B cell (primary cell): ENCODE measurements around the gene PRR23E. TPM values are rescaled to one million over a fixed set of nuclear protein-coding genes. Genes with fewer than 3 reads are reported as not detected.

Experiments
- ATAC-seq: fragments of 200-7000 bp; cut with Tn5 transposase; one replicate; pipeline ENCODE4 v1.10.0; 2021; ENCODE audit warnings: low read depth, mild to moderate bottlenecking, moderate number of reproducible peaks, moderate library complexity
- CTCF ChIA-PET: fragments of 350-600 bp; sonication (Branson Sonifier 250); formaldehyde crosslinking; loops from one replicate; lab custom pipeline; 2021; ENCODE audit warnings: antibody characterized with exemption, inconsistent platforms; lab: Charles Lee
- POLR2A ChIA-PET: fragments of 350-600 bp; sonication (Branson Sonifier 250); formaldehyde crosslinking; loops from one replicate; lab custom pipeline; 2021; ENCODE audit warnings: antibody characterized with exemption; lab: Charles Lee
- DNase-seq: peaks from one replicate; pipeline ENCODE4 v3.0.0; 2013
- H2AFZ ChIP-seq: 2 replicates; pipeline ENCODE4 v1.6.1; 2012; ENCODE audit warnings: mild to moderate bottlenecking, low read depth, low read length; ENCODE audit not compliant: insufficient read depth, poor library complexity, severe bottlenecking
- H3K27ac ChIP-seq, 2 donors: 1 replicate in 1 of 2; 2 replicates in 1 of 2; pipeline ENCODE4 v1.5.1; 2012 to 2013; ENCODE audit warnings: low read length in 2 of 2, mild to moderate bottlenecking in 2 of 2, moderate library complexity in 1 of 2
- H3K27me3 ChIP-seq, 4 experiments: fragments of 200-600 bp in 1 of 4; sonication (generic) in 1 of 4; replicated peaks in 1 of 4; 1 replicate in 2 of 4; 2 replicates in 2 of 4; pipeline versions ENCODE4 v1.6.1 to v1.7.0; 2013 to 2016; ENCODE audit warnings: low read length in 3 of 4, mild to moderate bottlenecking in 2 of 4, mixed read lengths in 1 of 4, moderate library complexity in 1 of 4; ENCODE audit not compliant: insufficient read depth in 4 of 4, control insufficient read depth in 3 of 4; ENCODE audit errors: control extremely low read depth in 1 of 4
- H3K36me3 ChIP-seq, 2 experiments: replicated peaks in 1 of 2; 1 replicate in 1 of 2; 2 replicates in 1 of 2; pipeline versions ENCODE4 v1.6.1 to v1.7.1; 2013; ENCODE audit warnings: low read length in 1 of 2; ENCODE audit not compliant: insufficient read depth in 2 of 2, control insufficient read depth in 1 of 2; ENCODE audit errors: control extremely low read depth in 1 of 2, extremely low read depth in 1 of 2
- H3K4me1 ChIP-seq, 2 donors: fragments of 200-600 bp in 1 of 2; sonication (generic) in 1 of 2; 1 replicate in 1 of 2; 2 replicates in 1 of 2; pipeline versions ENCODE4 v1.5.1 to v1.6.1; 2013 to 2017; ENCODE audit warnings: low read length in 2 of 2; ENCODE audit not compliant: control insufficient read depth in 2 of 2, insufficient read depth in 2 of 2
- H3K4me2 ChIP-seq: replicated peaks from 2 replicates; pipeline ENCODE3; 2012; ENCODE audit warnings: mild to moderate bottlenecking, low read depth, low read length; ENCODE audit not compliant: poor library complexity, severe bottlenecking
- H3K4me3 ChIP-seq, 5 experiments: fragments of 200-600 bp in 1 of 5; sonication (generic) in 1 of 5; 1 replicate in 3 of 5; 2 replicates in 2 of 5; pipeline versions ENCODE4 v1.5.1 to v1.7.0; 2011 to 2016; ENCODE audit warnings: low read length in 4 of 5, mild to moderate bottlenecking in 4 of 5, low read depth in 2 of 5, control low read depth in 1 of 5, moderate library complexity in 1 of 5; ENCODE audit not compliant: insufficient read depth in 1 of 5; ENCODE audit errors: control extremely low read depth in 1 of 5, extremely low read depth in 1 of 5
- H3K79me2 ChIP-seq: fragments of 200-600 bp; sonication (generic); one replicate; pipeline ENCODE4 v1.6.0; 2016; ENCODE audit warnings: low read length; ENCODE audit not compliant: control insufficient read depth, insufficient read depth
- H3K9ac ChIP-seq: fragments of 200-600 bp; sonication (generic); 2 replicates; pipeline ENCODE4 v1.6.1; 2017; ENCODE audit warnings: mild to moderate bottlenecking, low read length, moderate library complexity
- H3K9me3 ChIP-seq, 3 donors: one replicate each; pipeline versions ENCODE4 v1.6.1 to v1.7.1; 2013; ENCODE audit warnings: low read length in 2 of 3; ENCODE audit not compliant: control insufficient read depth in 2 of 3, insufficient read depth in 1 of 3; ENCODE audit errors: control extremely low read depth in 1 of 3
- H4K20me1 ChIP-seq: 2 replicates; pipeline ENCODE4 v1.6.0; 2012; ENCODE audit warnings: mild to moderate bottlenecking, low read length; ENCODE audit not compliant: insufficient read depth, control insufficient read depth, poor library complexity, severe bottlenecking
- H3K27ac Mint-ChIP-seq: one replicate; pipeline ENCODE4 v1.8.0; 2021; ENCODE audit warnings: mixed read lengths
- H3K27me3 Mint-ChIP-seq: one replicate; pipeline ENCODE4 v1.8.0; 2021; ENCODE audit warnings: mixed read lengths
- H3K4me1 Mint-ChIP-seq: one replicate; pipeline ENCODE4 v1.8.0; 2021; ENCODE audit warnings: mixed read lengths
- H3K4me3 Mint-ChIP-seq: one replicate; pipeline ENCODE4 v1.8.0; 2021; ENCODE audit warnings: mixed read lengths
- H3K9me3 Mint-ChIP-seq: one replicate; pipeline ENCODE4 v1.8.0; 2022; ENCODE audit warnings: mixed read lengths; ENCODE audit not compliant: insufficient read depth
- CTCF ChIP-seq: fragments of 200-600 bp; IDR thresholded peaks from one replicate; pipeline ENCODE4 v1.8.0; 2022; ENCODE audit warnings: antibody characterized with exemption, mild to moderate bottlenecking
- EZH2 ChIP-seq: IDR thresholded peaks from 2 replicates; pipeline ENCODE4 v1.6.1; 2012; ENCODE audit warnings: borderline replicate concordance, low read depth, mild to moderate bottlenecking, moderate library complexity, low read length; ENCODE audit not compliant: insufficient read depth, poor library complexity, severe bottlenecking
- WGBS: methylation state at CpG from one replicate; pipeline ENCODE4 v1.1.5; 2013; ENCODE audit warnings: missing lambda C conversion rate; ENCODE audit not compliant: insufficient coverage; 5-methylcytosine and 5-hydroxymethylcytosine counted together
- intact Hi-C: fragments of 100-400 bp; cut with micrococcal nuclease; formaldehyde crosslinking; loops from one replicate; pipeline ENCODE4 v1.10.0; 2022
- polyA plus RNA-seq: library from polyadenylated mRNA; depleted of rRNA; stranded (reverse); fragments of >200 nt; gene quantifications from 2 replicates; pipeline ENCODE4 v1.2.3, GENCODE V29; 2012
- total RNA-seq, 2 donors: library from RNA; stranded (reverse); fragments of 120-200 nt in 1 of 2; gene quantifications; 1 replicate in 1 of 2; 2 replicates in 1 of 2; pipeline versions ENCODE4 v1.2.3 to v1.2.4, GENCODE V29; 2013 to 2022

Gene PRR23E
- total and polyA plus RNA-seq, 2 donors (not counting 1 experiment from before 2014, with no cell fraction given), result not detected

GRCh38 chr3:127167315-127168043, 25.5 kb upstream of the PRR23E start:
- Histone ChIP-seq H2AFZ (no peak overlapping the region), H3K27me3 (peaks cover 0 to 20% (median 2%) of the 10 kb centered on the region in 4 experiments), H3K9me3 (peaks cover 0 to 13% (median 0%) of the 10 kb centered on the region in 3 donors), H3K4me1 (no peaks in the 10 kb centered on the region), H4K20me1 (no peaks in the 10 kb centered on the region), H3K9ac (no peak overlapping the region), H3K4me2 (no peak overlapping the region), H3K27ac (no peak overlapping the region), H3K79me2 (no peaks in the 10 kb centered on the region), H3K4me3 (no peak overlapping the region), H3K36me3 (no peaks in the 10 kb centered on the region)
- no peak for ATAC-seq
- intact Hi-C loops, result no loop called here
- H3K4me3 Mint-ChIP-seq, result no peak overlapping the region
- no peak for DNase-seq
- CTCF ChIA-PET, result no interaction called here
- peaks cover 8% of the 10 kb centered on the region for H3K27me3 Mint-ChIP-seq
- H3K27ac Mint-ChIP-seq, result no peak overlapping the region
- POLR2A ChIA-PET, result no interaction called here
- no peaks in the 10 kb centered on the region for H3K4me1 Mint-ChIP-seq
- TF ChIP-seq CTCF (no peak), EZH2 (no peak)
- H3K9me3 Mint-ChIP-seq, result no peaks in the 10 kb centered on the region
- 74% methylated on average over 6 of the region's 9 CpGs for WGBS

GRCh38 chr3:127168271-127168670, 24.7 kb upstream of the PRR23E start:
- H3K4me3 ChIP-seq, result no peak overlapping the region
- H4K20me1 ChIP-seq, result no peaks in the 10 kb centered on the region
- intact Hi-C loops, result no loop called here
- POLR2A ChIA-PET, result no interaction called here
- no peaks in the 10 kb centered on the region for H3K36me3 ChIP-seq
- ATAC-seq, result no peak
- no peak overlapping the region for H3K4me2 ChIP-seq
- Mint-ChIP-seq H3K4me1 (no peaks in the 10 kb centered on the region), H3K9me3 (no peaks in the 10 kb centered on the region), H3K27ac (no peak overlapping the region), H3K27me3 (peaks cover 14% of the 10 kb centered on the region), H3K4me3 (no peak overlapping the region)
- DNase-seq, result no peak
- H3K79me2 ChIP-seq, result no peaks in the 10 kb centered on the region
- 76% methylated on average over 4 of the region's 6 CpGs for WGBS
- no peak overlapping the region for H3K27ac ChIP-seq
- peaks cover 0 to 26% (median 2%) of the 10 kb centered on the region in 4 experiments for H3K27me3 ChIP-seq
- no peaks in the 10 kb centered on the region for H3K4me1 ChIP-seq
- H2AFZ ChIP-seq, result no peak overlapping the region
- H3K9me3 ChIP-seq, result peaks cover 0 to 9% (median 0%) of the 10 kb centered on the region in 3 donors
- CTCF ChIA-PET, result no interaction called here
- TF ChIP-seq EZH2 (no peak), CTCF (no peak)
- no peak overlapping the region for H3K9ac ChIP-seq
